Sigmoid colon (tissue), 4 donors: ENCODE results near the gene PLCH1.
"Not testable (repeated sequence)": the region's sequence is repeated elsewhere in the genome, so short reads cannot be mapped to it uniquely, and the experiment has no call there.

Experiments
- POLR2A ChIP-seq, 2 donors: fragments of 450-650 bp; IDR thresholded peaks; one replicate each; pipeline ENCODE4 v1.6.1; 2016; ENCODE audit warnings: antibody characterized with exemption in 2 of 2, mild to moderate bottlenecking in 2 of 2, moderate library complexity in 2 of 2
- POLR2AphosphoS5 ChIP-seq, 4 donors: sonication (generic); formaldehyde crosslinking; IDR thresholded peaks; one replicate each; pipeline ENCODE4 v1.6.1; 2017; ENCODE audit warnings: antibody characterized with exemption in 4 of 4
- TF ChIP-seq, protein P1 (sequence below), 4 experiments: fragments of 450-650 bp in 3 of 4; fragments of 200-600 bp in 1 of 4; IDR thresholded peaks; one replicate each; pipeline ENCODE4 v1.5.1; 2016 to 2019; ENCODE audit warnings: antibody characterized with exemption in 4 of 4, mild to moderate bottlenecking in 3 of 4, moderate library complexity in 2 of 4

DNA sequence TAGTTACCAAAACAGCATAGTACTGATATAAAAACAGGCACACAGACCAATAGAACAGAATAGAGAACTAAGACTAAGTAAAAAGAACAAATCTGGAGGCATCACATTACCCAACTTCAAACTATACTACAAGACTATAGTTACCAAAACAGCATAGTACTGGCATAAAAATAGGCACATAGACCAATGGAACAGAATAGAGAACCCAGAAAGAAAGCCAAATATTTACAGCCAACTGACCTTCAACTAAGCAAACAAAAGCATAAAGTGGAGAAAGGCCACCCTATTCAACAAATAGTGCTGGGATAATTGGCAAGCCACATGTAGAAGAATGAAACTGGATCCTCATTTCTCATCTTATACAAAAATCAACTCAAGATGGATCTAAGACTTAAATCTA, 130.5 kb downstream of the PLCH1 start:
- TF ChIP-seq, protein P1, sequence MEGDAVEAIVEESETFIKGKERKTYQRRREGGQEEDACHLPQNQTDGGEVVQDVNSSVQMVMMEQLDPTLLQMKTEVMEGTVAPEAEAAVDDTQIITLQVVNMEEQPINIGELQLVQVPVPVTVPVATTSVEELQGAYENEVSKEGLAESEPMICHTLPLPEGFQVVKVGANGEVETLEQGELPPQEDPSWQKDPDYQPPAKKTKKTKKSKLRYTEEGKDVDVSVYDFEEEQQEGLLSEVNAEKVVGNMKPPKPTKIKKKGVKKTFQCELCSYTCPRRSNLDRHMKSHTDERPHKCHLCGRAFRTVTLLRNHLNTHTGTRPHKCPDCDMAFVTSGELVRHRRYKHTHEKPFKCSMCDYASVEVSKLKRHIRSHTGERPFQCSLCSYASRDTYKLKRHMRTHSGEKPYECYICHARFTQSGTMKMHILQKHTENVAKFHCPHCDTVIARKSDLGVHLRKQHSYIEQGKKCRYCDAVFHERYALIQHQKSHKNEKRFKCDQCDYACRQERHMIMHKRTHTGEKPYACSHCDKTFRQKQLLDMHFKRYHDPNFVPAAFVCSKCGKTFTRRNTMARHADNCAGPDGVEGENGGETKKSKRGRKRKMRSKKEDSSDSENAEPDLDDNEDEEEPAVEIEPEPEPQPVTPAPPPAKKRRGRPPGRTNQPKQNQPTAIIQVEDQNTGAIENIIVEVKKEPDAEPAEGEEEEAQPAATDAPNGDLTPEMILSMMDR (IDR thresholded peaks at IDR 0.05), result not testable (repeated sequence)
- not testable (repeated sequence) for TF ChIP-seq POLR2A, POLR2AphosphoS5 (IDR thresholded peaks at IDR 0.05)
